AG04449 (cell line): ENCODE data around the gene RGS11.

ENCODE experiments used
- CTCF ChIA-PET: fragments of 350-600 bp; formaldehyde crosslinking; extraction: SDS; loops from one replicate; lab custom pipeline; 2021; ENCODE audit warnings: antibody characterized with exemption; lab: Yijun Ruan, JAX
- POLR2A ChIA-PET: fragments of 400-600, 350-600 bp; formaldehyde crosslinking; extraction: SDS; loops from one replicate; lab custom pipeline; 2020; ENCODE audit warnings: antibody characterized with exemption, inconsistent platforms; lab: Yijun Ruan, JAX
- DNase-seq: peaks from one replicate; pipeline ENCODE4 v3.0.0-alpha.2; 2010; ENCODE audit warnings: low read depth, low spot score
- H3K4me3 ChIP-seq: 2 replicates; pipeline ENCODE4 v1.5.1; 2011; ENCODE audit warnings: low read depth, mild to moderate bottlenecking, control low read depth, low read length
- TF ChIP-seq, protein P1 (sequence below): IDR thresholded peaks from one replicate; pipeline ENCODE4 v1.5.1; 2011; ENCODE audit warnings: mild to moderate bottlenecking, moderate library complexity, low read length, control low read depth, inconsistent platforms; ENCODE audit not compliant: insufficient read depth; ENCODE audit errors: missing control alignments

Gene RGS11

DNA sequence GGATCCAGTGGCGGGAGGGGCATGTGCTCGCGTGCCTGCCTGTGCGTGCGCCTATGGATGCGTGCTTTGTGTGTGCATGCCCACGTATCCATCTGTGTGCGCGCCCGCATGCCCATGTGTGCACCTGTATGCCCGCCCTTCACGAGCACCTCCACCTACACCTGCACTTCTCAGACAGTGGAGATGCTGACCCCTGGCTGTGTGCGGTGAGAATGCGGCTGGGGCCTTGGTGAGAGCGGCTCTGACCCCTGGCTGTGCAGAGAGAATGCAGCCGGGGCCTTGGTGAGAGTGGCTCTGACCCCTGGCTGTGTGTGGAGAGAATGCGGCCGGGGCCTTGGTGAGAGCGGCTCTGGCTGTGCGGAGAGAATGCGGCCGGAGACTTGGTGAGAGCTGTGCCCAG lies 42.9 kb upstream of the RGS11 start:
- ChIA-PET POLR2A (no interaction called here), CTCF (no interaction called here)
- H3K4me3 ChIP-seq = no peak overlapping the region
- no peak for DNase-seq
- TF ChIP-seq, protein P1, sequence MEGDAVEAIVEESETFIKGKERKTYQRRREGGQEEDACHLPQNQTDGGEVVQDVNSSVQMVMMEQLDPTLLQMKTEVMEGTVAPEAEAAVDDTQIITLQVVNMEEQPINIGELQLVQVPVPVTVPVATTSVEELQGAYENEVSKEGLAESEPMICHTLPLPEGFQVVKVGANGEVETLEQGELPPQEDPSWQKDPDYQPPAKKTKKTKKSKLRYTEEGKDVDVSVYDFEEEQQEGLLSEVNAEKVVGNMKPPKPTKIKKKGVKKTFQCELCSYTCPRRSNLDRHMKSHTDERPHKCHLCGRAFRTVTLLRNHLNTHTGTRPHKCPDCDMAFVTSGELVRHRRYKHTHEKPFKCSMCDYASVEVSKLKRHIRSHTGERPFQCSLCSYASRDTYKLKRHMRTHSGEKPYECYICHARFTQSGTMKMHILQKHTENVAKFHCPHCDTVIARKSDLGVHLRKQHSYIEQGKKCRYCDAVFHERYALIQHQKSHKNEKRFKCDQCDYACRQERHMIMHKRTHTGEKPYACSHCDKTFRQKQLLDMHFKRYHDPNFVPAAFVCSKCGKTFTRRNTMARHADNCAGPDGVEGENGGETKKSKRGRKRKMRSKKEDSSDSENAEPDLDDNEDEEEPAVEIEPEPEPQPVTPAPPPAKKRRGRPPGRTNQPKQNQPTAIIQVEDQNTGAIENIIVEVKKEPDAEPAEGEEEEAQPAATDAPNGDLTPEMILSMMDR = no peak

DNA sequence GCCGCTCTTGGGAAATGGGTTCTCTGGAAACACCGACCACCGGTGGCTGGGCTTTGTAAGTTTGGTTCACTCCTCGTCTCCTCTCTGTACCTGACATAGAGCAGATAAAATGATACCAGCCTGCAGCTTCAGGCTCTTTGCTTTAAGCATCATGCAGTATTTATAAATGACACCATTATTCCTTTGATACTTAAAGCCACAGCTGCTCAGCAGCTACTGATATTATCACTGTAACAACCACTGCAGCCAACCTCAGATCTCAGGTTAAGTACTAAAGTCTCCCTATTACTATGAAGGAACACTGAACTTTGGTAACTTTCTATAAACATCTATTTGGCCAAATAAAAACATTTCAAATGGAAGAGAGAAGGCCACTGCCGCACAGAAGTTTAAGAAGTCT lies 41.8 kb upstream of the RGS11 start:
- ChIA-PET POLR2A (no interaction called here), CTCF (no interaction called here)
- TF ChIP-seq, protein P1 = no peak
- H3K4me3 ChIP-seq = no peak overlapping the region
- DNase-seq = no peak

DNA sequence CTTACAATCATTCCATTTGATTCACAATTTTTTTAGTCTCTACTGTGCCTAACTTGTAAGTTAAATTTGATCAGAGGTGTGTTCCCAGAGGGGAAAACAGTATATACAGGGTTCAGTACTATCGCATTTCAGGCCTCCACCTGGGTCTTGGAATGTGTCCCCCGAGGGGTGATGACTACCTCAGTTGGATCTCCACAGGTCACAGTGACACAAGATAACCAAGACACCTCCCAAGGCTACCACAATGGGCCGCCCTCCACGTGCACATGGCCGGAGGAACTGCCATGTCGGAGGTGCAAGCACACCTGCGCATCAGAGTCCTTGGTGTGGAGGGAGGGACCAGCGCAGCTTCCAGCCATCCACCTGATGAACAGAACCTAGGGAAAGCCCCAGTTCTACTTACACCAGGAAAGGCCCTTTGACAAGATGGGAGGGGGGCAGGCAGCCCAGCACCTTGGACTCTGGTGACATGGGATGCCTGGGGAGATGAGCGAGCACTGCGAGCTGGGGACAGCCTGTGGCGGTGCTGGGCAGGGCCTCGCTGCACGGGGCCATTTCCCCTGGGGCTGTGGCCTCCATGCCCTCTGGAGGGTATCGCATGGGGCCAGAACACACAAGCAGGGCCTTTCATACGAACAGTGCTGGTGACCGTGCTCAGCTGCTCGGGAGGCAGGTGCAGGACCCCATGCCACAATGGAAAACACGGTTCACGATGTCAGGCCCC lies 41.2 kb upstream of the RGS11 start:
- H3K4me3 ChIP-seq = no peak overlapping the region
- TF ChIP-seq, protein P1 = no peak
- no peak for DNase-seq
- CTCF ChIA-PET = interaction anchor here (1.0 kb wide), 1 partner anchor 35 kb away, joined by 3 read pairs; the partner anchor contains the start of gene AXIN1
- POLR2A ChIA-PET = no interaction called here

DNA sequence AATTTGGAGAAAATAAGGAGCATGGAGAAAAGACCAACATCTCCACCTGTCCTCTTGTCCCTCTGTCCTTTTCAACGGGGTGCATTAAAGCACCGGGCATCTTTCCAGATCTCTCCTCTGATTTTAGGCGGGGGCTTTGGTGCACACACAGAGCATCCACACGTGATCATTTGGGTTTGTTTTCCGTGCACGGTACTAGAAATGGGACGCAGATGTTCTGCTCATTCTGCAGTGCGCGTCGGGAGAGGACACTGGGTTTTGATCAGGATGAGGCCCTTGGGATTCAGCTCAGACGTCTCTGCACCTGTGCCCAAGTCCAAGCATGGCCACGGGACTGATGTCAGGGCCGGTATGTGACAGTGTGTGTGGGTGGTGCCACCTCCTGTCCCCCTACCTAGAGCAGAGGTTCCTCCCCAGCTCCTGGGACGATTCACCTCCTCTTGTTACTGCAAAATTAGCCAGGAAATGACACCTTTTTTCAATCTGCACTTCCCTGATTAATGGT lies 39.1 kb upstream of the RGS11 start:
- no peak overlapping the region for H3K4me3 ChIP-seq
- no peak for DNase-seq
- TF ChIP-seq, protein P1 = no peak
- POLR2A ChIA-PET = no interaction called here
- CTCF ChIA-PET = no interaction called here

DNA sequence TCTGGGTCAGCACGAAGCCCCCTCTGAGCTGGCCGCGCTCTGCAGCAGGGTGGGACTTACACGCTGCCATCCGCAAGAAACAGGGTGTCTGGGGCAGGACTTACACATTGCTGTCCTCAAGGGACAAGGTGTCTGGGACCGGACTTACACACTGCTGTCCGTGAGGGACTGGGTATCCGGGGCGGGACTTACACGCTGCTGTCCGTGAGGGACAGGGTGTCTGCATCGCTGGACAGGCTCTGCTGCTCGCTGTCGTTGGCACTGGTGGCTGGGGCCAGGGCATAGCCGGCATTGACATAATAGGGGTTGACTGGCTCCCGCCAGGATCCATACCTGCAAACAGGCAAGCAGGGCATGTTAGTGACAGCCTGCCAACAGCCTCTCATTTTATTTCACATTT lies 38.6 kb upstream of the RGS11 start:
- no peak overlapping the region for H3K4me3 ChIP-seq
- no peak for DNase-seq
- ChIA-PET CTCF (no interaction called here), POLR2A (no interaction called here)
- TF ChIP-seq, protein P1 = no peak

DNA sequence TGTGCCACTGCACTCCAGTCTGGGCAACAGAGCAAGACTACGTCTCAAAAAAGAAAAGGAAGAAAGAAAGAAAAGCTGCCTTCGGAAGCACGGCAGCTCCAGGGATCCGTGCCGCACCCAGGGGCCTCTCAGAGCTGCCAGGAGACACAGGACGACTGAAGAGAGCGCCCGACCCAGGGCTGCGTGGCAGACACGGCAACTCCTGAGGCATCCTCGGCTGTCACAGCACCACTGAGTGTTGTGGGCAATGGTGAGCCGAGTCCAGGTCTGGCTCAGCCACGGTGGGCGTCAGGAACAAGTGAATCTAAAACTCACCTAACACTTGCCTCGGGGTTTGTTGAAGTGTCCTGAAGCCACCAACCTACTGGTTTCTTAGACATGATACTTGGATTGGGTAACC lies 36.0 kb upstream of the RGS11 start:
- POLR2A ChIA-PET = no interaction called here
- no peak for DNase-seq
- TF ChIP-seq, protein P1 = no peak
- no peak overlapping the region for H3K4me3 ChIP-seq
- CTCF ChIA-PET = no interaction called here
